Adrenal gland (tissue), 12 donors: Measurements from ENCODE around the gene GABRB3. TPM values are rescaled to one million over a fixed set of nuclear protein-coding genes. Genes with fewer than 3 reads are reported as not detected.

Experiments
- DNase-seq, 7 donors: peaks; one replicate each; pipeline ENCODE4 v3.0.0-alpha.2; 2019 to 2020
- H3K27ac ChIP-seq, 5 donors: fragments of 200-600 bp; sonication (generic) in 4 of 5; 1 replicate in 3 of 5; 2 replicates in 2 of 5; pipeline versions ENCODE4 v1.5.1 to v1.8.0; 2016 to 2020; ENCODE audit warnings: mild to moderate bottlenecking in 1 of 5
- H3K27me3 ChIP-seq: fragments of 200-600 bp; 2 replicates; pipeline ENCODE4 v1.8.0; 2021
- H3K36me3 ChIP-seq, 2 donors: fragments of 200-600 bp; replicated peaks in 1 of 2; 1 replicate in 1 of 2; 2 replicates in 1 of 2; pipeline versions ENCODE4 v1.5.1 to v1.8.0; 2018 to 2022
- H3K4me1 ChIP-seq, 2 donors: fragments of 200-600 bp; replicated peaks in 1 of 2; 1 replicate in 1 of 2; 2 replicates in 1 of 2; pipeline versions ENCODE4 v1.5.1 to v1.8.0; 2018 to 2021
- H3K4me3 ChIP-seq, 4 donors: fragments of 200-600 bp; sonication (generic) in 3 of 4; one replicate each; pipeline ENCODE4 v1.5.1; 2016 to 2018
- H3K9me3 ChIP-seq, 3 donors: fragments of 200-600 bp; sonication (generic) in 1 of 3; replicated peaks in 1 of 3; 1 replicate in 2 of 3; 2 replicates in 1 of 3; pipeline versions ENCODE4 v1.5.1 to v1.8.0; 2016 to 2021
- CTCF ChIP-seq, 6 experiments: fragments of 450-650 bp in 4 of 6; fragments of 200-600 bp in 2 of 6; sonication (generic) in 1 of 6; IDR thresholded peaks; 1 replicate in 5 of 6; 2 replicates in 1 of 6; pipeline versions ENCODE4 v1.5.1 to v1.8.0; 2016 to 2021; ENCODE audit warnings: antibody characterized with exemption in 6 of 6, mild to moderate bottlenecking in 2 of 6, moderate library complexity in 1 of 6
- POLR2A ChIP-seq, 2 donors: fragments of 450-650 bp; IDR thresholded peaks; one replicate each; pipeline ENCODE4 v1.6.1; 2017; ENCODE audit warnings: antibody characterized with exemption in 2 of 2, mild to moderate bottlenecking in 2 of 2, moderate library complexity in 1 of 2
- WGBS, 4 donors: extraction: QIAGEN DNeasy Blood & Tissue Kit in 2 of 4; methylation state at CpG; one replicate each; pipeline versions ENCODE4 v1.1.5 to v1.1.7; 2013 to 2017; 5-methylcytosine and 5-hydroxymethylcytosine counted together
- intact Hi-C, 2 donors: fragments of 100-400 bp; cut with DNase I; formaldehyde crosslinking; loops; one replicate each; pipeline versions ENCODE4 v1.14.1 to v1.15.0; 2022 to 2023
- polyA plus RNA-seq, 3 donors: library from polyadenylated mRNA; stranded (reverse); fragments of 200-250 nt in 2 of 3; fragments of 350-450 nt in 1 of 3; fragmentation: Illumina TruSeq in 1 of 3; extraction: RNeasy Lipid Tissue Mini Kit (QIAGEN cat#74804) in 1 of 3; gene quantifications; one replicate each; pipeline ENCODE4 v1.2.3, GENCODE V29; 2013 to 2014
- total RNA-seq, 9 donors: library from RNA; depleted of rRNA in 4 of 9; stranded (reverse); fragments of >200 nt in 4 of 9; fragments of 120-200 nt in 1 of 9; fragmentation: NEBNext Ultra II Directional in 1 of 9; extraction: Animal tissue kit (Norgen Biotek cat#: 25700) in 1 of 9; gene quantifications; one replicate each; pipeline versions ENCODE4 v1.1.0 to v1.2.4, GENCODE V29; 2013 to 2023
- donor health status: healthy with polysubstance abuse.
- donor health status: Bipolar disorder and iron deficiency.
- donor health status: DM: yes; HTN: yes; CAD: no.
- donor health status: DM: no; HTN: no; CAD: no.
- donor health status: DM: no; HTN: no; CAD: no.
- donor health status: DM: yes; HTN: yes; CAD: no.

The GABRB3 gene
- total and polyA plus RNA-seq, 12 donors = 0.95 to 13.3 (median 2.8) TPM

- Histone ChIP-seq H3K27ac (no peak overlapping the region), H3K36me3 (no peaks in the 10 kb centered on the region), H3K4me3 (no peak overlapping the region), H3K27me3 (no peaks in the 10 kb centered on the region), H3K9me3 (no peaks in the 10 kb centered on the region), H3K4me1 (no peaks in the 10 kb centered on the region)
- DNase-seq = no peak
- intact Hi-C loops = no loop called here
- no peak for TF ChIP-seq POLR2A (IDR thresholded peaks at IDR 0.05)
- TF ChIP-seq CTCF (IDR thresholded peaks at IDR 0.05) = no peak
- 86 to 91% (median 88%) methylated on average over 9 of the region's 9 CpGs for WGBS, 4 donors
Observed at GRCh38 chr15:26551473-26551872, 221.4 kb downstream of the GABRB3 start.

GRCh38 chr15:26550880-26551279 is 222.0 kb downstream of the GABRB3 start:
- Histone ChIP-seq H3K9me3 (no peaks in the 10 kb centered on the region), H3K27ac (no peak overlapping the region), H3K4me1 (no peaks in the 10 kb centered on the region), H3K27me3 (no peaks in the 10 kb centered on the region), H3K4me3 (no peak overlapping the region), H3K36me3 (no peaks in the 10 kb centered on the region)
- TF ChIP-seq CTCF (IDR thresholded peaks at IDR 0.05) (no peak), POLR2A (IDR thresholded peaks at IDR 0.05) (no peak)
- intact Hi-C loops = no loop called here
- DNase-seq = no peak
- 55 to 72% (median 60%) methylated on average over 3 of the region's 3 CpGs for WGBS, 4 donors

GRCh38 chr15:26537663-26538062 is 235.2 kb downstream of the GABRB3 start:
- Histone ChIP-seq H3K4me3 (no peak overlapping the region), H3K9me3 (no peaks in the 10 kb centered on the region), H3K36me3 (no peaks in the 10 kb centered on the region), H3K4me1 (no peaks in the 10 kb centered on the region), H3K27me3 (no peaks in the 10 kb centered on the region), H3K27ac (no peak overlapping the region)
- 55 to 62% (median 59%) methylated on average over 2 of the region's 2 CpGs for WGBS, 4 donors
- intact Hi-C loops = no loop called here
- no peak for DNase-seq
- TF ChIP-seq CTCF (IDR thresholded peaks at IDR 0.05) = no peak
- no peak for TF ChIP-seq POLR2A (IDR thresholded peaks at IDR 0.05)

- 68 to 100% (median 80%) methylated on average over 1 to 4 of the region's 4 CpGs for WGBS, 4 donors
- Histone ChIP-seq H3K27ac (no peak overlapping the region), H3K4me3 (no peak overlapping the region), H3K36me3 (no peaks in the 10 kb centered on the region), H3K27me3 (no peaks in the 10 kb centered on the region), H3K4me1 (no peaks in the 10 kb centered on the region), H3K9me3 (no peaks in the 10 kb centered on the region)
- intact Hi-C loops = no loop called here
- no peak for TF ChIP-seq CTCF (IDR thresholded peaks at IDR 0.05)
- no peak for TF ChIP-seq POLR2A (IDR thresholded peaks at IDR 0.05)
- no peak for DNase-seq
Observed at GRCh38 chr15:26531489-26531888, 241.4 kb downstream of the GABRB3 start.
